IMR-90 (cell line): ENCODE results near the gene DMD. TPM values are rescaled to one million over a fixed set of nuclear protein-coding genes. Genes with fewer than 3 reads are reported as not detected.

ENCODE experiments used
- ATAC-seq: fragments of 200-7000 bp; cut with Tn5 transposase; 2 replicates; pipeline ENCODE4 v1.9.1; 2020; ENCODE audit warnings: low read depth, mild to moderate bottlenecking, moderate library complexity
- BruUV-seq: library from RNA; stranded (reverse); fragments of 400-500 nt; replicated peaks from 2 replicates; lab custom pipeline; 2021; lab: Mats Ljungman, UMichigan
- CTCF ChIA-PET: fragments of 300-600 bp; formaldehyde crosslinking; extraction: SDS; loops from one replicate; lab custom pipeline; 2021; ENCODE audit warnings: antibody characterized with exemption; lab: Yijun Ruan, JAX
- POLR2A ChIA-PET: fragments of 300-600 bp; sonication (Branson Sonifier 250); formaldehyde crosslinking; loops from one replicate; lab custom pipeline; 2022; ENCODE audit warnings: antibody characterized with exemption; ENCODE audit not compliant: unreplicated experiment; lab: Charles Lee
- DNase-seq: peaks from one replicate; pipeline ENCODE4 v3.0.0; 2013
- H2AFZ ChIP-seq: replicated peaks from 2 replicates; pipeline ENCODE3; 2013; ENCODE audit warnings: low read length, mild to moderate bottlenecking; ENCODE audit not compliant: poor library complexity
- H2AK5ac ChIP-seq: 2 replicates; pipeline ENCODE4 v1.6.1; 2013; ENCODE audit warnings: low read depth, low read length, inconsistent platforms
- H2AK9ac ChIP-seq: replicated peaks from 2 replicates; pipeline ENCODE3; 2013; ENCODE audit warnings: mild to moderate bottlenecking, low read depth, low read length, moderate library complexity; ENCODE audit not compliant: poor library complexity
- H2BK120ac ChIP-seq: 2 replicates; pipeline ENCODE4 v1.6.1; 2013; ENCODE audit warnings: low read depth, low read length, inconsistent platforms
- H2BK15ac ChIP-seq: 3 replicates; pipeline ENCODE4 v1.6.1; 2013; ENCODE audit warnings: low read depth, low read length, inconsistent platforms
- H2BK20ac ChIP-seq: 2 replicates; pipeline ENCODE4 v1.6.1; 2013; ENCODE audit warnings: low read depth, mild to moderate bottlenecking, inconsistent platforms, low read length, moderate library complexity
- H2BK5ac ChIP-seq: 2 replicates; pipeline ENCODE4 v1.6.1; 2013; ENCODE audit warnings: mild to moderate bottlenecking, low read depth, low read length, inconsistent platforms; ENCODE audit not compliant: poor library complexity, severe bottlenecking
- H3K14ac ChIP-seq: replicated peaks from 2 replicates; pipeline ENCODE4 v1.6.1; 2013; ENCODE audit warnings: low read depth, low read length, inconsistent platforms
- H3K18ac ChIP-seq: 2 replicates; pipeline ENCODE4 v1.6.1; 2013; ENCODE audit warnings: low read depth, low read length, control low read depth
- H3K23ac ChIP-seq: 2 replicates; pipeline ENCODE4 v1.6.1; 2013; ENCODE audit warnings: low read depth, low read length, inconsistent platforms
- H3K27ac ChIP-seq: 2 replicates; pipeline ENCODE4 v1.5.1; 2013; ENCODE audit warnings: mild to moderate bottlenecking, control low read depth, low read length; ENCODE audit not compliant: insufficient read depth
- H3K27me3 ChIP-seq: 2 replicates; pipeline ENCODE4 v1.6.1; 2013; ENCODE audit warnings: low read length; ENCODE audit not compliant: control insufficient read depth, insufficient read depth
- H3K36me3 ChIP-seq: 2 replicates; pipeline ENCODE4 v1.6.1; 2013; ENCODE audit warnings: low read length, mixed read lengths; ENCODE audit not compliant: control insufficient read depth, insufficient read depth
- H3K4ac ChIP-seq: 2 replicates; pipeline ENCODE4 v1.6.1; 2013; ENCODE audit warnings: low read depth, low read length, inconsistent platforms
- H3K4me1 ChIP-seq: 2 replicates; pipeline ENCODE4 v1.6.1; 2013; ENCODE audit warnings: low read length, mixed read lengths; ENCODE audit not compliant: control insufficient read depth, insufficient read depth
- H3K4me2 ChIP-seq: 2 replicates; pipeline ENCODE4 v1.6.1; 2013; ENCODE audit warnings: low read depth, mild to moderate bottlenecking, control low read depth, low read length, moderate library complexity
- H3K4me3 ChIP-seq: 2 replicates; pipeline ENCODE4 v1.5.1; 2013; ENCODE audit warnings: low read depth, mild to moderate bottlenecking, control low read depth, low read length, moderate library complexity; ENCODE audit not compliant: insufficient read depth
- H3K56ac ChIP-seq: 2 replicates; pipeline ENCODE4 v1.6.1; 2013; ENCODE audit warnings: low read length, inconsistent platforms; ENCODE audit not compliant: insufficient read depth; ENCODE audit errors: extremely low read depth
- H3K79me1 ChIP-seq, 2 experiments: 2 replicates each; pipeline ENCODE4 v1.6.1; 2013; ENCODE audit warnings: low read length in 2 of 2, inconsistent platforms in 1 of 2, low read depth in 1 of 2
- H3K9ac ChIP-seq: 2 replicates; pipeline ENCODE4 v1.6.1; 2013; ENCODE audit warnings: low read depth, low read length, control low read depth
- H3K9me1 ChIP-seq: 2 replicates; pipeline ENCODE4 v1.6.1; 2013; ENCODE audit warnings: low read length, inconsistent platforms; ENCODE audit not compliant: insufficient read depth
- H3K9me3 ChIP-seq: 2 replicates; pipeline ENCODE4 v1.6.1; 2013; ENCODE audit warnings: low read length; ENCODE audit not compliant: control insufficient read depth, insufficient read depth
- H4K20me1 ChIP-seq: 2 replicates; pipeline ENCODE4 v1.6.1; 2013; ENCODE audit warnings: low read length, inconsistent platforms; ENCODE audit not compliant: insufficient read depth
- H4K5ac ChIP-seq: 2 replicates; pipeline ENCODE4 v1.6.1; 2013; ENCODE audit warnings: mild to moderate bottlenecking, low read depth, low read length, control low read depth
- H4K8ac ChIP-seq, 2 experiments: 2 replicates each; pipeline ENCODE4 v1.6.1; 2013; ENCODE audit warnings: low read depth in 2 of 2, low read length in 2 of 2, control low read depth in 1 of 2, inconsistent platforms in 1 of 2
- H4K91ac ChIP-seq: 2 replicates; pipeline ENCODE4 v1.6.1; 2013; ENCODE audit warnings: low read depth, low read length, inconsistent platforms; ENCODE audit not compliant: insufficient read depth
- MAFK ChIP-seq: IDR thresholded peaks from 2 replicates; pipeline ENCODE4 v1.6.1; 2012; ENCODE audit warnings: low read depth, low read length, improper control_type of control experiment
- NFE2L2 ChIP-seq: fragments of 150-350 bp; IDR thresholded peaks from 2 replicates; pipeline ENCODE4 v1.6.1; 2016; ENCODE audit warnings: low read depth, mild to moderate bottlenecking, low read length
- SMC3 ChIP-seq: fragments of 150-350 bp; IDR thresholded peaks from 2 replicates; pipeline ENCODE4 v1.6.1; 2016; ENCODE audit warnings: low read depth, mild to moderate bottlenecking, antibody characterized with exemption, low read length, moderate library complexity
- WGBS, 2 experiments: methylation state at CpG; one replicate each; pipeline versions ENCODE4 v1.1.5 to v1.1.7; 2013; ENCODE audit warnings: missing lambda C conversion rate in 2 of 2; ENCODE audit not compliant: insufficient read length in 1 of 2; ENCODE audit errors: extremely low coverage in 2 of 2; 5-methylcytosine and 5-hydroxymethylcytosine counted together
- dilution Hi-C: fragments of 300-500 bp; cut with HindIII; formaldehyde crosslinking; loops from one replicate; pipeline ENCODE4 v1.14.3; 2018; ENCODE audit warnings: low sequenced_read_pairs; ENCODE audit not compliant: unreplicated experiment
- in situ Hi-C: fragments of 300-500 bp; cut with MboI; formaldehyde crosslinking; loops from 3 replicates; pipeline ENCODE4 v1.14.3; 2019; ENCODE audit warnings: low sequenced_read_pairs, inconsistent platforms, mixed read lengths
- intact Hi-C: fragments of 100-400 bp; cut with micrococcal nuclease; formaldehyde crosslinking; loops from 2 replicates; pipeline ENCODE4 v1.10.0; 2022
- polyA plus RNA-seq, 3 experiments: library from polyadenylated mRNA; depleted of rRNA; stranded (reverse); fragments of >200 nt; gene quantifications; 2 replicates each; pipeline ENCODE4 v1.2.3, GENCODE V29; 2012; ENCODE audit warnings: low replicate concordance in 1 of 3
- total RNA-seq: library from RNA; depleted of rRNA; stranded (reverse); fragments of >200 nt; gene quantifications from 2 replicates; pipeline ENCODE4 v1.2.3, GENCODE V29; 2012

The DMD gene
- total and polyA plus RNA-seq, 2 of the 4 experiments (the other 2 are of a cell fraction) = 6.6 to 11.8 TPM

- Histone ChIP-seq H3K9me3 (no peaks in the 10 kb centered on the region), H3K14ac (no peak overlapping the region), H3K18ac (no peak overlapping the region), H4K8ac (no peak overlapping the region), H4K20me1 (no peaks in the 10 kb centered on the region), H2AK5ac (no peak overlapping the region), H2AFZ (no peak overlapping the region), H2BK120ac (no peak overlapping the region), H3K27me3 (no peaks in the 10 kb centered on the region), H3K56ac (no peak overlapping the region), H3K79me1 (no peaks in the 10 kb centered on the region), H2BK20ac (no peak overlapping the region), H3K9me1 (no peaks in the 10 kb centered on the region), H3K9ac (no peak overlapping the region), H2BK15ac (no peak overlapping the region), H2AK9ac (no peak overlapping the region), H3K4me3 (no peak overlapping the region), H3K4me2 (no peak overlapping the region), H3K4me1 (no peaks in the 10 kb centered on the region), H4K5ac (no peak overlapping the region), H3K4ac (no peak overlapping the region), H3K27ac (no peak overlapping the region), H3K23ac (no peak overlapping the region), H2BK5ac (no peak overlapping the region), H3K36me3 (no peaks in the 10 kb centered on the region), H4K91ac (no peak overlapping the region)
- DNase-seq = no peak
- dilution Hi-C loops = no loop called here
- CTCF ChIA-PET = interaction anchor here (0.6 kb wide), 1 partner anchor 1024 kb away, joined by 5 read pairs; no protein-coding TSS in a partner anchor
- BruUV-seq = no TSS peak
- TF ChIP-seq SMC3 (no peak), MAFK (no peak), NFE2L2 (no peak)
- no peak for ATAC-seq
- POLR2A ChIA-PET = no interaction called here
- whole genome bisulfite sequencing, 2 experiments = no CpG with 5 or more reads among the region's 2 CpGs
- intact Hi-C loops = no loop called here
- in situ Hi-C loops = no loop called here
Measured at GRCh38 chrX:32443841-32444240, 767.5 kb downstream of the DMD start.
